Measurements from ENCODE around the gene ARL14EP.

DNA sequence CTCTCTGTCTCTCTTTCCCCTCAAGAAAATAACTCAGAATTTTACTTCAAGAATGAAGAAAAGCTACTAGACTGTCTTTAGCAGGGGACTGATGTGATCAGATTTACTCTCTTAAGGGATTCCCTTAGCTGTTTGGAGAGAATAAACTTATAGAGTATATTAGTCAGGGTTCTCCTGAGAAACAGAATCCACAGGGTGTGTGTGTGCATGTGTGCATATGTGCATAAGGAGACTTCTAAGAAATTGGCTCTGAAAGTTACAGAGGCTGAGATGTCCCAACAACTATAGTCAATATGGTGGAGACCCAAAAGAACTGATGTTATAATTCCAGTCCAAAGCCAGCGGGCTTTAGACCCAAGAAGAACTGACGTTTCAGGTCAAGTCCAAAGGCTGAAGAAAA is 43.1 kb upstream of the ARL14EP start:
- TF ChIP-seq BHLHE40 (IDR thresholded peaks at IDR 0.05; ENCODE audit: borderline replicate concordance) = no peak
- TF ChIP-seq SUZ12 (IDR thresholded peaks at IDR 0.05) = no peak
- TF ChIP-seq LEF1 (IDR thresholded peaks at IDR 0.05; ENCODE audit: borderline replicate concordance) = no peak
- no peak for TF ChIP-seq TARDBP (IDR thresholded peaks at IDR 0.05)
- no peak for TF ChIP-seq ELF4 (IDR thresholded peaks at IDR 0.05)
- TF ChIP-seq CTBP1 (IDR thresholded peaks at IDR 0.05; ENCODE audit: borderline replicate concordance) = no peak
- no peak for TF ChIP-seq SP1 (IDR thresholded peaks at IDR 0.05)
- no peak for TF ChIP-seq FOXM1 (IDR thresholded peaks at IDR 0.05; ENCODE audit: borderline replicate concordance)
- TF ChIP-seq ARNT (IDR thresholded peaks at IDR 0.05) = no peak
- TF ChIP-seq L3MBTL2 (conservative IDR thresholded peaks at IDR 0.05) = no peak
- no peak for TF ChIP-seq FOXK2 (IDR thresholded peaks at IDR 0.05)
- no peak for TF ChIP-seq NFRKB (IDR thresholded peaks at IDR 0.05)

Measured in HEK293T (cell line).